Gastroesophageal sphincter (tissue), 3 donors: ENCODE data around the gene EIPR1.

Source experiments
- CTCF ChIP-seq, 4 experiments: fragments of 200-600 bp in 2 of 4; fragments of 450-650 bp in 2 of 4; sonication (generic) in 1 of 4; IDR thresholded peaks; one replicate each; pipeline ENCODE4 v1.5.1; 2017 to 2019; ENCODE audit warnings: antibody characterized with exemption in 4 of 4, mild to moderate bottlenecking in 2 of 4, moderate library complexity in 2 of 4
- EP300 ChIP-seq: sonication (generic); formaldehyde crosslinking; IDR thresholded peaks from one replicate; pipeline ENCODE4 v1.6.1; 2017; ENCODE audit warnings: antibody characterized with exemption, mild to moderate bottlenecking
- POLR2A ChIP-seq, 2 donors: fragments of 450-650 bp; IDR thresholded peaks; one replicate each; pipeline ENCODE4 v1.6.1; 2017; ENCODE audit warnings: antibody characterized with exemption in 2 of 2, mild to moderate bottlenecking in 2 of 2, moderate library complexity in 1 of 2

- TF ChIP-seq CTCF (IDR thresholded peaks at IDR 0.05) (no peak), EP300 (no peak), POLR2A (IDR thresholded peaks at IDR 0.05) (no peak)
Observed at GRCh38 chr2:3192920-3193319, 184.7 kb downstream of the EIPR1 start.
